HG02642 (cell line): Measurements from ENCODE around the gene RALGAPA2.

Experiments
- ATAC-seq: cut with Tn5 transposase; IDR thresholded peaks from one replicate; pipeline ENCODE4 v1.9.1; 2021; ENCODE audit warnings: mild to moderate bottlenecking; ENCODE audit not compliant: unreplicated experiment, poor library complexity

Gene RALGAPA2

DNA sequence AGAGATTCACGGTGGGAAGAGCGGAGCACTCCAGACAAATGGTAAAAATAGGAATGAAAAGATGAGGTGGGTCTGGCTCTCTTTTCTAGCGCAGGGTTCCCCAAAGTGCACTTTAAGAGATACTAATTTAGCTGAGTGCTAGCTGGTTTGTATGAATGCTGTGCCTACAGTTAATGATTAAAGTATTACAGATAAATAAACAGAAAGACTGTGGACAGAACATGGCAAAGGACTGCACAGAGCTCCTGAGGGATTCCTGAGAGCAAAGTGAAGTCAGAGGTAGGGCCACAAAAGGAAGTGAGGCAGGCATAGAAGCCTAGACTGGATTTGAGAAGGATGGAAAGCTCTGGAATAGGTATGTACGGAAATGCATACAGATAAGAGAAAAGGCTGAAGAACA lies 230.0 kb downstream of the RALGAPA2 start:
- ATAC-seq: no peak

DNA sequence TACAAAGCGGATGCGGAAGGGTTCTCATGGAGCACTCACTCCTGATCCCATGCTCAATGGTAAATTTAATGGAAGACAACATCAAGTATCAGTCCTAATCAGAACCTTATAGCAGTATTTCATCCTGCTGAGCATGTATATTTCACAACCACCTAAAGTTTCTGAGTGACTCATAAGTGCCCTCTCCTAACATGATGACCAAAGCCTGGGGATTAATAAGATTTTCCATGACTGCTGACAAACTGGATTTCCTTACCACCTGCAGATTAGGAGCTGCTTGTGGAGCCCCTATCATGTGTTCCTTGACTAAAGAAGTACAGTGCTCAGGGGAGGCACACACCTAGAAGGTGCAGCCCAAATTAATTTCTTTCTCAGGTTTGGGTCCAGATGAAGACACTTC lies 231.8 kb downstream of the RALGAPA2 start:
- ATAC-seq: no peak

DNA sequence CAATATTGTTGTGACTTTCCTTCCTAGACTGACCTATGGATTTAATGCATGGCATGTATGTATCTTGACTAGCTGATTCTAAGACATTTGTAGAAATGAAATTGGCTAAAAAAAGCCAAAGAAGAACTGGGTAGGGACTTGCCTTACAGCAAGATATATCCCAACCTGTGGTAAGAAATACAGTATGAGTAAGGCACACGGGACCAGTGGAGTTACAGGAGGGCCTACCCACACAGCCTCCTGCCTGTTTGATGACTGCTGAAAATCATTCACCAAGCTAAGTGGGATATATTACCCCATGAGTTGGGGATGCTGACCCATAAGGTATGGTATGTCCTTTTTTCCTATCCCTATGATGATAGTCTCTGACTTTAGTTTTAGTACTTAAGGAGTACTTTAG lies 232.3 kb downstream of the RALGAPA2 start:
- no peak for ATAC-seq

DNA sequence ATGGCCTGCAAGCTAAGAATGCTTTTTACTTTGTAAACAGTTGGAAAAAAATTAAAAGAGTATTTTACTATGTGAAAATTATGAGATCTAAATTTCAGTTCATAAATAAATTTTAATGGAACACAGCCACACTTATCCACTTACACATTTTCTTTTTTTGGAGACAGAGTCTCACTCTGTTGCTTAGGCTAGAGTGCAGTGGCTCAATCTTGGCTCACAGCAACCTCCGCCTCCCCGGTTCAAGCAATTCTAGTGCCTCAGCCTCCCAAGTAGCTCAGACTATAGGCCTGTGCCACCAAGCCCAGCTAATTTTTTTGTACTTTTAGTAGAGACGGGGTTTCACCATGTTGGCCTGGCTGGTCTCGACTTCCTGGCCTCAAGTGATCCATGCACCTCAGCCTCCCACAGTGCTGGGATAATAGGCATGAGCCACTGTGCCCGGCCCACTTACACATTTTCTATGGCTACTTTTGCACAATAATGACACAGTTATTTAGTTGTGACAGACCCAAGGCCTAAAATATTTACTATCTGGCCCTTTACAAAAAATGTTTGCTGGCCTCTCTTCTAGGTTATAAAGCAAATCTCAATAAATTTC lies 234.9 kb downstream of the RALGAPA2 start:
- no peak for ATAC-seq

DNA sequence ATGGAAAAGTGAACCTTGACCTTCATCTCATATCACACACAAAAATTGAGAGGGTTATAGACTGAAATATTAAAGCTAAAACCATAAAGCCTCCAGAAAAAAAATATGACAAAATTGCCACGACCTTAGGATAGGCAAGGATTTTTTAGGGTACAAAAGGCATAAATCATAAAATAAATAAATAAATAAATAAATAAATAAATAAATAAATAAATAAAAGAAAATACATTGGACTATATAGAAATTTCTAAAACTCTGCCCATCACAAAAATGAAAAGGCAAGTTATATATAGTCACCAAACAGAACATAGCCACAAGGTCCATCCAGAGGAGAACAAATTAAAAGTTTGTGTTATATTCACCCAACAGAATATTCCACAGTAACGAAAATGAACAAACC lies 235.9 kb downstream of the RALGAPA2 start:
- no peak for ATAC-seq

DNA sequence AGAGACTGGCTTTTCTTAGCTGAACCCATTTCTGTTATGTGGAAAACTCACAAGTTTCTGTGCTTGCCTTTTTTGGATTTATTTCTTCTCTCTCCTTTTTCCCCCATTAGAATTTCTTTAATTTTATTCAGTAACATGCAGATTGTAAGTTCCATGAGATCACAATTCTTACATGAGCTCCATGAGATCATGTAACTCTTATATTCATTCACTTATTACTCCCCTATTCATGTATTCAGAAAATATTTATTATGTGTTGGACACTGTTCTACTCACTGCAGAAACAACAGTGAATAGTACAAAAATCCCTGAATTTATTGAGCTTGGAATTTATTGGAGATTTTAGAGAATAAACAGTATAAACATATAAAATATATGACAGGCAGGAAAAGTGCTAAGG lies 238.8 kb downstream of the RALGAPA2 start:
- no peak for ATAC-seq

DNA sequence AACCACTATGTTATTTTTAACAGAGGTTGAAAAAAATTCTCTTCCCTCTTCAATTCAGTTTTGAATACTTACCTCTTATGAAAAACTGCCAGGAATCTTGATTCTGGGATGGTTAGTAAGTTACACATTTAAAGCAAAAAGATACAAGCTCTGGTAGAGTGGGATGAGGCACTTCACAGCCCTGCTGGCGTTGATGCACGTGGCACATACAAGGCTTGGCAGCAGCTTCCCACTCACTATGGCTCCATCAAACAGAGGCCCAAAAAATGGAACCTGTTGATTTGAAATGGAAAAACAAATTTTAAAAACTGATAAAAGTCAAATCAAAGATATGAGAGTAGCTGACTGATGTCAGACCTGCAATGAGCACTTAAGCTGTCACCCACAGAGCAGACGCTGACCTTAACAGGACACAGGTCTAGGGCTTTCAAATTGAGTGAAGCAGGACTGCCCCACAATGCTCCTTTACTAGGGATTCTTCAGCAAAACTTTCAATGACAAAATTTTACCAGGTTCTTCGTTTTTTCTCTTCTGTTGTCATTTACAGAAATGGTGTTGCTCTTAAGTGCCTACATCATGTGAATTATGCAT lies 239.7 kb downstream of the RALGAPA2 start:
- ATAC-seq: no peak

DNA sequence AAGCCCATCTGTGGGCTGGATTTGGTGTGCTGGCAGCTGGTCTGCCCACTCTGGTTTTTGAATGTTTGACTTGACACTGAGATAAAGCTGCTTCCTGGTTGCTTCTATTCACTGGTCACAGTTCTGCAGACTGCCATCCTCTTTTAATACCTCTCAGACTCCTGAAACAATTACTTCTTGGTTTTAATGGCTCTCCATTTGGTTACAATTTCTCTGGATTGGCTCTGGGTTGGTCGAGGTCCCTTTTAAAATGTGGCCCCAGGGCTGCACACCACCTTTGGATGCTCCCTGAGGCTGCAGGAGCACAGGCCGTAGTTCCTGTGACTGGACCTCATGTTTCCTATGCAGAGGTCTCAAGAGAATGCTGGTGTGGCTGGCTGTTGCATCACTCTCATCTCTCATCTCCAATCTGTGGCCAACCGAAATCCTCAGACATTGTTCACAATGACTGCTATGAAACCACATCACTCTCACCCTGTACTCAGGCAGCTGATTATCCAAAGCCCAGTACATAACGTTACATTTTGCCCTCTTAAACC lies 246.0 kb downstream of the RALGAPA2 start:
- peak; percentile 90 for ATAC-seq

DNA sequence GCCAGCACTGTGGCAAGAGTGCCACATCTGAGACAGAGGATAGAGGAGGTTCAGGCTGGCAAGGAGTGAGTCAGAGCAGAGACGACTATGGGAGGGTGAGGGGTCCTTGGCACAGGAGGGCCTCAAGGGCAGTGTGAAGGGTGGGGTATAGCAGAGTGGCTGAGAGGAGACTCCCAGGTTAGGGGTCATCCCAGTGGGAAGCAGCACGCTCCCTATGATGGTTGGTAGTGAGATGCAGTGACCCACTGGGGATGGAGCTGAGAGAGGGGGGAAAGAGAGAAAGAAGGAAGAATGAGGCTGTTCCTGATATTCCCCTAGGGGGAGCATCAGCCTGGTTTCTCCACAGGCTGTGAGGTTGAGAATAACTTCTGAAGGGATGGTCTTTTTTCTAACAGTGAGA lies 247.2 kb downstream of the RALGAPA2 start:
- ATAC-seq: no peak

DNA sequence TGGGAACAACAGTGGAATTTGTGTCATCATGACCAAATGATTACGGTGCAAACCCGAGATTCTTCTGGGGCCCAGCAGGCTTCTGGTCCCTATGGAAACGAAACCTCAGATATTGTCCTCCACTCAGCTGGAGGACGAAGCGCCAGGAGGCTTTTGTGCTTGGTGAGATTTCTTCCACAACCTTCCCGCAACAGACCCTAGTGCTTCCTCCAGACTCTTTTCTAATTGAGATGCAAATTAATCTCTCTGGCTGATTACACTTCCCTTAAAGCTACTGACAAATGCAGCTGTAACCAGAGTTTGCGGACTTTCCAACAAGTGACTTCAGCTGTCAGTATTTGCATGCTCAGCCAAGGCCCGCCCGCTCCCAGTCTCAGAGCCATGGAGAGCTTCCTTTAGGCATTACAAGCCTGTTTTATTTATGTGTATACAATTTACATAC lies 248.5 kb downstream of the RALGAPA2 start:
- peak; percentile 53 for ATAC-seq

DNA sequence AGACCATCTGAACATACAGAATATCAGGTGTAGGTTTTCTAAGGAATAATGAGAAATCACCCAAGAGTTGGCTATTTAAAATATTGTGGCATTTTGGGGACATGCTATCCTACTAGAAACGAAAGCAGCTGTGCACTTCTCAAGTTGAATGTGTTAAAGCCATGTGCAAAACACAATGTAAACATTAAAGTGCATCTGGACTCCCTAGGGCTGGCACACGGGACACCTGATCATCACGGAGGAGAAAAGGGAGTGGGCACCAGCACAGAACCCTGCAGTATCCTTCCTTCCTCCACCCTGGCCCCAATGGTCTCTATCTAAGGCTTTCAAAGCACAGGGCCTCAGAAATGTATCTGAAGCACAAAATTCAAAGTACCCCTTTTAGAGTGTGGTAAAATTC lies 250.3 kb downstream of the RALGAPA2 start:
- no peak for ATAC-seq

DNA sequence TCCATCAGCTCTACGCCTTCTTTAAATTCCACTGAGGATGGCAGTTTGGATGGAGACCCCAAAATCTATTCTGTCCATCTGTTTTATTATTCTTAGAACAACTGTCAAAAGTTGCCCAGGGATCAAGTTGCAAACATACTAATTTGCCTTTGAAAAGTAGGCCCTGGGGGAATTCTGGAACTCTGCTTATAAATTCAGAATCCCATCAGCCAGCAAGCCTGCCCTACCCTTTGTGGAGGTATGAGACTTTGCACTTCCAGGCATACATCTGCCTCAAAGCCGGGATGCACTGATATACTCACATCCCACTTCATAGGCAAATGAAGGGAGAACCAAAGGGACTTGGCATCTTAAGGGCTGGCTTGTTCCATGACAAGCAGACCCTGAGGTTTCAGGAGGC lies 250.9 kb downstream of the RALGAPA2 start:
- ATAC-seq: no peak

DNA sequence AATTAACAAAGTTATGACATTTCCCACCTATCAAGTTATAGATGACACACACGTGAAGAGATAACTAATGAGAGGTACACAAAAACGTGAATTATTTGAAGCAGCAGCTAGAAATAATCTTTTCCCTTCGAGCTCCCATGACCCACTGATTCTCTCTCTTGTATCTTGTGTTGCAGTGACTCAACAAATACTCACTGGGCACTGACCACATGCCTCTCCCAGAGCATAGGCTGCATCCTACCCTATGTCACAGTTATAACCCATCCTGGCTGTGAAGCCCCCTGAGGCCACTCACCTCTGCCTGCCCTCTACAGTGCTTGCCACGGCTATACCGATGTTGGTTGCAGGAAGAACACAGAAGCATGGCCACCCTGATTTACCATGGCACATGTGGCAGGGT lies 252.7 kb downstream of the RALGAPA2 start:
- no peak for ATAC-seq

DNA sequence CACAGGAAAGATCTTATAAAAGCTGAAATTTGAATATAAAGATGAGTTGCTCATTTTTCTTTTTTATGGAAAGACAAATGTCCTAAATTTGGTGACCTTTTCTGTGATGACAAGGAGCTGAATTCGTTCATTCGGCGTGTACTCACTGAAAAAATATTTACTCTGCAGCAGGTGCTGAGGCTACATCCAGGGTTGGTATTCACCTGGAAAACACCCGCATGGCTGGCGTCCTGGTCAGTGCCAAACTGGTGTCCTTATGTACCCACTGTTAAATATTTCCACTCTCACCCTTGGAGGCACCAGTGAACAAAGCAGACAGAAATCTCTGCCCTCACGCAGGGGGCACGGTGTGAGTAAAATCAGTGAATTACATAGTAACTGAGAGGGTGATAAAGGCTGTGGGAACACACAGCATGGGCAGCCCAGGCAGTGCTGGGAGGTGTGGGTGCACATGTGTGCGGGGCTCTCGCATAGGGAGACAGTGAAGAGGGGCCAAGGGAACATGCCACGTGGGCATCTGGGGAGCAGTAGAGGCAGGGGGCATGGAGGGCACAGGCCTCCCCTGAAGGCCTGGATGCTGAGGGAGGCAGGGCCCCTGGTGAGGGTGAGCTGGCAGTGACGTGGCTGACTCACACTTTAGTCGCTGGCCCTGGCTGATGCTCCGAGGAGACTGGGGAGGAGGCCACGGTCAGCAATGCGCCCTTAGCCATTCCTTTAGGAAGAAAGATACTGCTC lies 254.9 kb downstream of the RALGAPA2 start:
- no peak for ATAC-seq

DNA sequence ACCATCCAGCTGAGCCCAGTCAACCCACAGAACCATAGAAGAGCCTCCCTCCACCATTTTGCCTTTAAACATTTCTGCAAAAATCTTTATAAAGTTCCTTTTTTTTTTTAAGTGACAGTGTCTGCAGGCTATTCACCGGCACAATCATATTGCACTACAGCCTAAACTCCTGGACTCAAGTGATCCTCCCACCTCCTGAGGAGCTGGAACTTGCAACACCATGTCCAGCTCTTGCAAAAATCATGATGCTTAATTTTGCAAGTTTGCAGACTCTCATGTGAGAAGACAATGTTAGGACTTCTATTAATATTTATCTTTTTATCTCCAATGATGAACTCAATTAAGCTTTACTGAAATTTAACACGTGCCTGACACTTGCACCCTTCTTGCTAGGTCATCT lies 255.7 kb downstream of the RALGAPA2 start:
- ATAC-seq: no peak

DNA sequence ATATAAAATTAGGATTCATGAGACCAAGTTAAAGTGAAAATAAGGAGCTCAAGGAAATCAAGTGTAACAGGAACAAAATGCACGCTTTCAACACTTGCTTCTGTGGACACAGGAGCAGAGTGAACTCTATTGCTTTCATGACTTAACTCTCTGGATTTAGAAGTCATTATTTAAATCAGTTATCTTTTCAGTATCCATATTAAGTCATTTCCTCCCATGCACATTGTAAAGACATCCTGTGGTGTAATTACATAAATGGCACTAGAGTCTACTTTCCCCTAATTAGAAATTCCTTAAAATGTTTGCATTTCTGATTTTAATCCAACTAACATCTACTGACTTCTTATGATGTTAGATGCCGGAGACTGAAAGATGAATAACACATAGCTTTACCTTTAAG lies 256.5 kb downstream of the RALGAPA2 start:
- no peak for ATAC-seq

DNA sequence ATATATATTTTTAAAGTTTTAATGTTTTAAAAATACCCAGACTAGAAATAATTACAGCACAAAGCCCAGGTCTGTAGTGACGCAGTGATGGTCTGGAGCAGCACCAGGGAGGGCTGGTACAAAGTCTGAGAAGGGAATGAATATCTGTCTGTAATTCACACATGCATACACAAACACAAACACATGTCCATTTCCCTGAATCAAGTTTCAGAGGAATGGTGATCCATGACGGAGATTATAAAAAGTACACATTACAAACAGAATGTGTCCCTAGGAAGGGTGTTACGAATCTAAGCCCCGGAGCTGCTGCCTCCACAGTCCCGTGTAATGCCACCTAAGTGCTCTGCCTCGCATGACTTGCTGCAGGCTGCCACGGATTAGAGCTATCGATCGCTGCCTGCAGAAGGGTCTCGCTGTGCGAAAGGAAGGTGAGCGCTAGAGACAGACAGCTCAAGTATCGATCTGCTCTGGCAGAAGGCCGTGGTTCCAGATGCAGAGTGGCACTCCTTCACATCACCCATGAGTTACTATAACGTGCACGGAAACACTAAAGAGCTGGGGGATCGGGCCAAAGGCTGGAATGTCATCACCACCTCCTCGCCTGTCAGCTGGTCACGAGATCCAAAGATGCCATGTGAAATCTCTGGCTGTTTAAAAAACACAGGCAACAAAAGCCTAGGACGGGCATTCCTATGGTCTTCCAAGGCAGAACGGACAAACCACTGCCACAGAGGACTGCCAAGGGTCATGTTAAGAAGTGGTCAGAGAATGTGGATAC lies 257.4 kb downstream of the RALGAPA2 start:
- ATAC-seq: no peak

DNA sequence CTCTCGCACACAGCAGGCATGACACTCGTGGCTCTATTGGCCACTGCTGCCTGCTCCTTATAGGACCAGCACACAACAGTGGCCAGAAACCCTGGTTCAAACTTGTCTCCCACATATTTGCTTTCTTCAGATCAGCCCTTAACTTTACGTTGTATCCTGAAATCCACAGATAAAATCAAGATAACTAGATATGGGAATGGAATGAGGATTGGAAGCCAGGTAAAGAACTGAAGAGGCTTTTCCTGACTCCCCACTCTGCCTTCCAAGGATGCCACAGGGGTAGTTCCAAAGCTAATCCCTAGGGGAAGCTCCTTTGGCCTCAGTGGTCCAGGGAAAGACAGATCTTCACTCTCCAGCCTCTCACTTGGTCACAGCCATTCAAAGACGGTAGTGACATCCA lies 258.1 kb downstream of the RALGAPA2 start:
- ATAC-seq: no peak

DNA sequence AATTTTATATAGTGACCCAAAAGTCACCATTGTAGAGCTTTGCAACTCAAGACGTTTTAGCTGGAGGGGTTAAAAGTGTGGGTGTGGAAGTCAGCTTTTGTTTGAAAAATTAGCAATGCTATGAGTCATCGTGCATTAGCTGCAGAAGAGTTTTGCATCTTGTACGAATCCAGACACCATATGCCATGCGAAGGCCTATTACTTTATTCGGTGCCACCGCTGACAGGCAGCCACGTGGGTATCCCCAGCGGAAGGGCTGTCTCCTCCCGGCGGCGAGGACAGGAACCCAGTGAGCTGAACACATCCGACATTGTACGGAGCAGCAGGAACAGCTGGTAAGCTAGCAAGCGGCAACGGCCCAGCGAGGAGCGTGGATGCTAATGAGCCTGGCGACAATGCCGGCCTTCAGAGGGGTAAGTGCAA lies 260.2 kb downstream of the RALGAPA2 start:
- ATAC-seq: peak; percentile 95

DNA sequence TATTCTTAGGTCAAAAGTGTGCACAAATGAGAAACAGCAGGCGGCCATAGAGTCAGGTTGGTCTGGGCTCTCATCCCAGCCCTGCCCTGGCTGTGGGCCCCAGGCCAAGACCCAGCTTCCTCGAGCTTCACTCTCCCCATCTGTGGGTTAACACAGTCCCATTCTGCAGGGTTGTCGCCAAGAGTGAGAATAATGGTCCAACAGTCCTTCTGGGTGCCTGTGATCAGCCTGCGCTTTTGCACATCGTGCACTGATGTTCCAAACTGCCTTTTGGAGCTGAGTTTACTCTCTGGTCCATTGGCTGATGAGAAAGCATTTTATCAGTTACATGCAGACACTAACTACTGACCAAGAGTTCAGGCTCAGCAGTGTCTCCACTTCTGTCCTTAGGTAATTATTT lies 261.9 kb downstream of the RALGAPA2 start:
- ATAC-seq: no peak

DNA sequence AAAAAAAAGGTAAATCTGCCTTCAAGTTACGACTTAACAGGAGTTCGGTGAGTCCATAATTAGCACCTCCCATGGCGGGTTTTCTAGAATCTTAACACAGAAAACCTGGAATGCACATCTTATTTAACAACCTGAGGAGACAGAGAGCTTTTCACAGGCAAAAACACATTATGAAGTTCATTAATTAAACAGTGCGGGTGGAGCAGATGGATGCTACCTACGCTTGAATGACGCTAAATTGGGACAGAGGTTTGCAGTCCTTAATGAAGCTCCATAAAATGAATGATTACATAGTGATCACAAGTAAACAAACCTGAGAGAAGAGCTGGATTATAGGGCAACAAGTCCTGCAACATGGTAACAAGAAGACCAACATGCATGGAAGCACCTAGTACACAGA lies 263.6 kb downstream of the RALGAPA2 start:
- no peak for ATAC-seq
